NCI-H748 (cell line): Measurements from ENCODE around the gene RAD51B.

Source experiments
- DNase-seq: peaks from one replicate; lab custom pipeline; 2025; ENCODE audit not compliant: unreplicated experiment; lab: John Stamatoyannopoulos, UW

Gene RAD51B

GRCh38 chr14:68513838-68514607, 694.4 kb downstream of the RAD51B start:
- DNase-seq: no peak

- DNase-seq: no peak
Measured at GRCh38 chr14:68514608-68515194, 695.1 kb downstream of the RAD51B start.

GRCh38 chr14:68516342-68516741, 696.8 kb downstream of the RAD51B start:
- no peak for DNase-seq

GRCh38 chr14:68518166-68518565, 698.6 kb downstream of the RAD51B start:
- no peak for DNase-seq

- no peak for DNase-seq
Measured at GRCh38 chr14:68518761-68519670, 699.4 kb downstream of the RAD51B start.

GRCh38 chr14:68519671-68520187, 700.1 kb downstream of the RAD51B start:
- no peak for DNase-seq

- DNase-seq: peak; percentile 27
Measured at GRCh38 chr14:68520637-68521556, 701.3 kb downstream of the RAD51B start.

- DNase-seq: no peak
Measured at GRCh38 chr14:68521557-68521901, 702.0 kb downstream of the RAD51B start.

- no peak for DNase-seq
Measured at GRCh38 chr14:68521961-68522509, 702.5 kb downstream of the RAD51B start.

GRCh38 chr14:68522510-68523325, 703.1 kb downstream of the RAD51B start:
- peak; percentile 31 for DNase-seq

- no peak for DNase-seq
Measured at GRCh38 chr14:68523326-68523610, 703.7 kb downstream of the RAD51B start.

- DNase-seq: peak; percentile 26
Measured at GRCh38 chr14:68523989-68524725, 704.6 kb downstream of the RAD51B start.

- DNase-seq: no peak
Measured at GRCh38 chr14:68525516-68525915, 705.9 kb downstream of the RAD51B start.

- DNase-seq: no peak
Measured at GRCh38 chr14:68526512-68527091, 707.0 kb downstream of the RAD51B start.

GRCh38 chr14:68527329-68527851, 707.8 kb downstream of the RAD51B start:
- no peak for DNase-seq

- no peak for DNase-seq
Measured at GRCh38 chr14:68528040-68528687, 708.6 kb downstream of the RAD51B start.

- DNase-seq: no peak
Measured at GRCh38 chr14:68530443-68530842, 710.9 kb downstream of the RAD51B start.

GRCh38 chr14:68532496-68532895, 712.9 kb downstream of the RAD51B start:
- DNase-seq: no peak
